ENCODE results near the gene EXOC6.

- TF ChIP-seq CTCF (IDR thresholded peaks at IDR 0.05), result no peak
- TF ChIP-seq POLR2A (IDR thresholded peaks at IDR 0.05), result no peak
Observed at GRCh38 chr10:92993699-92994272, 145.5 kb downstream of the EXOC6 start.
